Adipose tissue (tissue), 3 donors: ENCODE measurements around the gene ASF1B. TPM values are rescaled to one million over a fixed set of nuclear protein-coding genes. Genes with fewer than 3 reads are reported as not detected.
"Not testable (repeated sequence)": the region's sequence is repeated elsewhere in the genome, so short reads cannot be mapped to it uniquely, and the experiment has no call there.

ENCODE experiments used
- H3K27ac ChIP-seq: one replicate; pipeline ENCODE4 v1.5.1; 2013; ENCODE audit warnings: low read depth, low read length
- WGBS, 3 donors: extraction: QIAGEN DNeasy Blood & Tissue Kit; methylation state at CpG; one replicate each; pipeline ENCODE4 v1.1.7; 2013; 5-methylcytosine and 5-hydroxymethylcytosine counted together
- polyA plus RNA-seq, 3 donors: library from polyadenylated mRNA; stranded (reverse); fragments of 200-250 nt; gene quantifications; one replicate each; pipeline ENCODE4 v1.2.3, GENCODE V29; 2013
- donor health status: healthy with polysubstance abuse.
- donor health status: Bipolar disorder and iron deficiency.
- donor health status: healthy.

ASF1B gene
- polyA plus RNA-seq, 3 donors: 0.40 to 1.8 (median 0.71) TPM

DNA sequence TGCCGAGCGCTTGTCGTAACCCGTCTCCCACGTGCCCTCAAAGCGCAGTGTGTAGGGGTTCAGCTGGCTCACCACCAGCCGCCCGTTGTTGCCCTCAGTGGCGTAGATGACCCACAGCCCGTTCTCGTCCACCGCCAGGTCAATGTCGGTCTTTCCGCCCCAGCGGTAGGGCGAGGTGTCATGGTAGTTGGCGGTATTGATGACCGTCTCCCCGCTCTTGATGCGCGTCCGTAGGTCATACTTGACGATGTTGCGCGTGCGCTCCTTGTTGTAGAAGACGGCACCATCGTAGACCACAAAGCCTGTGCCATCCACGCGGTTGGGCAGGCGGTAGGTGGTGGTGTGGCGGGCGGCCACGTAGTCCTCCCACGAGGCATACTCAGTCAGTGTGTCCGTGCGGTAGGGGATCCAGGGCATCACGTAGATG lies 26.5 kb upstream of the ASF1B start:
- no peak overlapping the region for H3K27ac ChIP-seq
- WGBS, 3 donors: 96 to 97% (median 96%) methylated on average over 38 of the region's 38 CpGs

DNA sequence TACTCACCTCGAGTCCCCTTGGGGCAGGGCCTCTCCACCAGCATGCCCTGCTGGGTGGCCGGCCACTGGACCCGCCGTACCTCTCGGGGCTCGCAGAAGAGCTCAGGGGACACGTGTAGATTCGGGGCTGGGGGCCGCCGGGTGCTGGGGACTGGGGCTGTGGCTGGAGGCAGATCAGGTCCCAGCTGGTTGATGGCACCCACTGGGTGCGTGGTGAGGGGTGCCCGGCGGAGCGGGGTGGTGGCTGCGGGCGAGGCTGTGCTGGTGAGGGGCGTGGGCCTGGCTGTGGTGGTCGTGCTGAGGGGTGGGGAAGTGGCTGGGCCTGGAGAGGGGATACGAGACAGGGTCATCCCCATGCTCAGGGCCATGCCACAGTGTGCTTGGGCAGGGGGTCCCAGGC lies 24.9 kb upstream of the ASF1B start:
- no peak overlapping the region for H3K27ac ChIP-seq
- 95 to 96% (median 95%) methylated on average over 13 to 19 of the region's 19 CpGs for WGBS, 3 donors

DNA sequence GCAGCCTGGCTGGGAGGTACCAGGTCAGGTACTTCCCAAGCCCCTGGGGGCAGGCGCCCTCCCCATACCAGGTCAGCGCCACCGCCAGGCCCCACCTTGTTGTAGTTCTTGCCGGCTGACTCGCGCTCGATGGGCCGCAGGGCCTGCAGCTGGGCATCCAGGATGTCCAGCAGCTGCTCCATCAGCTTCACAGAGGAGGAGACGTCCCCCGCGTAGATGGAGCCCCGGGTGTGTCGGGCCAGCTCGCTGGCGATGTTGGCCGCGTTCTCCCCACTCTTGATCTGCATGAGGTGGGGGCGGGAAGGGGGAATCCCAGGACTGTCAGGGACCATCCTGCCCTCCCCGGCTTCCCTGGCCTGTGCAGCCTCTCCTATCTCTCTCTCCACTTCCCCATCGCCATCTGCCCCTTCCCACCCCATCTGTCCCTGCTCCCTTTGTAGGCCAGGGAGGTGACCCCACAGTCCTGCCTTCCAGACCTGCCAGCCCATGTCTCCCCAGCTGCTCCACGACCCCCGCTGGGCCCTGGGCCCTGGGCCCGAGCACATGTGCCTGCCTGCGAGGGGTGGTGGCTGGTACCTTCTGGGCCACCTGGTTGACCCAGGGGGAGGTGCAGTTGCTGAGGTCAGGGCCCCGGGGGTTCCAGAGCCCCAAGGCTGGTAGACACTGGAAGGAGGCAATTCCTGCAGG lies 23.8 kb upstream of the ASF1B start:
- 87 to 89% (median 88%) methylated on average over 24 to 25 of the region's 25 CpGs for WGBS, 3 donors
- H3K27ac ChIP-seq: no peak overlapping the region

DNA sequence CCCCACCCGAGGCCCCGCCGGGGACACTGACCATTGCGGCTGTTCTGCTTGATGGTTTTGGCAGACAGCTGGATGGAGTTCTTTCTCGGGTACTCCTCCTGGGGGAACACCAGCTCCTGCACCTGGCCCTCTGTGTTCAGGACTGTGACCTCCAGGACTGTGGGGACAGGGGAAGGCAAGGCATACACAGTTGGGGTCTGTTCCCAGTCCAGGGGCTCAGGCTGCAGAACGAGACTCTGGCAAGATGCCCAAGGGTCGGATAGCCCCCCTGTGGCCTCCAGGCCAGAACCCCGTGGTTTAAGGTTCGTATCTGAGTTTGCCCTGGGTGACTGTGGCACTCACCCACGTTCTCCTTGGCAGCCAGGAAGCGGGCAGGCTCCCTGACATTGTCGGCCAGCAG lies 22.7 kb upstream of the ASF1B start:
- no peak overlapping the region for H3K27ac ChIP-seq
- 73 to 80% (median 78%) methylated on average over 12 of the region's 12 CpGs for WGBS, 3 donors

DNA sequence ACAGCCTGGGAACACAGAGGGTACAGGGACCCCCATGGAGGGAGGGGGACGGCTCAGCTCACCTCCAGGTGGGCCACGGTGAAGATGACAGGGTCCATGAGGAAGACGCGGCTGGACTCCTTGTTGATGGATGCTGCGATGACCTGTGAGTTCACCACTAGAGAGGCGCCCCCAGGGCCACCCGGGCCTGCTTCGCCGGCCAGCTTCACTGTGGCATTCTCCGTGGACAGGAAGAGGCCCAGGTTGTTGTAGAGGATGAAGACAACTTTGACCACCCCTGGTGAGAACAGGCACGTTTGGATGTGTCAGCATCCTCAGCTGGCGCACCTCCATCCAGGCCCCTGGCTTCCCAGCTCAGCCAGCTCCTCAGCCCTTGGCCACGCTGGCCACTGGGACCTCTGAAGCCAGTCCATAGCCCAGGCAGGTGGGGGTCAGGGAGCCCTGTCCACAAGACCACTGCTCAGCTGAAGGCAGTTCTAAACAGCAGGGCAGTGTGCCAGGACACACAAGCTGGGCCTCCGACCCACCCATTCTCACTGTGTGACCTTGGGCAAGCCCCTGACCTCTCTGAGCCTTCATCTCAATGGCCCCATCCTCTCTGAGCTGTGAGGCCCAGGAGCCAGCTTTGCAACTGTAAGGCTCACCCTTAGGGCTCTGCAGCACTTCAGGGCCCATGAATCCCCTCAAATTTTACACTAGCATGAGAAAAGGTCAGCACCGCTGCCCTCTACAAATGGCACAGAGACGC lies 22.1 kb upstream of the ASF1B start:
- WGBS, 3 donors: 87 to 90% (median 89%) methylated on average over 16 of the region's 16 CpGs
- no peak overlapping the region for H3K27ac ChIP-seq

DNA sequence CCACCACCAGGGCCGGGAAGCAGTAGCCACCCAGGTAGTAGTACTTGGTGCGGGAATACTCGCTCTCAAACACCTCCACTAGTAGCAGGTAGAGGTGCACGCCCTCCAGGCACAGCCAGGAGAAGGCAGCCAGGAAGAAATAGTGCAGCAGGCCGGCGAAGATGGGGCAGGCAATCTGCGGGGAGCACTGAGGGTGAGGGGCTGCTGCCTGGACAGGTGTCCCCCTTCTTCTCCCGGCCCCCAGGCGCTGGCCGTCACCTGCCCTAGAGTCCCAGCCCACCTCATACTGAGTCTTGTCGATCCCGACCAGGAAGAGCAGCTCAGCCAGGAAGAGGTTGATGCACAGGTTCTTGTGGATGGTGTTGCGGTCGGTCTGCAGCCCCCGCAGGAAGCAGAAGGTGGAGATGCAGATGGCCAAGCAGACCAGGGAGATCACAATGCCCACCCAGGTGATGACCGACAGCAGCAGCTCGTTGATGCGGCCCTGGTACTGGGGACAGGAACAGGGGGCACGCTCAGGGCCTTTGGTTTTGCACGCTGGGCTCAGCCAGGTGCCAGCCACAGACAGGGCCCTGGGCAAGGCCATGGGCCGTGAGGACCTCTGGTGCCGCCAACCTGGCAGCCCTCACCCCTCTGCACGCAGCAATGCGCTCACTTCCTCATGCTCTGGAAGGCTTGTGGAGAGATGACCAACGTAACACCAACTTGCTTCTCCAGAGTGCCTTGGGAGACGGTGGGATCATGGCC lies 20.8 kb upstream of the ASF1B start:
- WGBS, 3 donors: 90 to 92% (median 91%) methylated on average over 26 of the region's 26 CpGs
- H3K27ac ChIP-seq: no peak overlapping the region

DNA sequence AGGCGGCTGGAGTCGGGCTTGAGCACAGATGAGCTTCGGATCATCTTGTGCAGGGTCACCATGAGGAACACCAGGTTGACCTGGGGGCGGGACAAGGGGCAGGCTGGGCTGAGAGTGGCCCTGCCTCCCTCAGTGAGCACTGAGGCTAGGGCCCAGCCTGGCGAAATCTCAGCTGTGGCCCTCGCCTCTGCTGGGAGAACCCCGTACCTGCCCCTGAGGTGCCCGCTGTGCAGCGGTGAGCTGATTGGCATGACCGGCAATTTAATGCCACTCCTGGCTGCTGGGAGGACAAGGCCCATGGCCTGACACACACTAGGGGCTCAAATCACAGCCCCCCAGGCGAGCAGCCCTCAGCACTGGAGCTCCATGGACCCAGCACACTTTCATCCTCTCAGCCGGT lies 19.7 kb upstream of the ASF1B start:
- 88 to 93% (median 93%) methylated on average over 12 of the region's 12 CpGs for WGBS, 3 donors
- H3K27ac ChIP-seq: no peak overlapping the region

DNA sequence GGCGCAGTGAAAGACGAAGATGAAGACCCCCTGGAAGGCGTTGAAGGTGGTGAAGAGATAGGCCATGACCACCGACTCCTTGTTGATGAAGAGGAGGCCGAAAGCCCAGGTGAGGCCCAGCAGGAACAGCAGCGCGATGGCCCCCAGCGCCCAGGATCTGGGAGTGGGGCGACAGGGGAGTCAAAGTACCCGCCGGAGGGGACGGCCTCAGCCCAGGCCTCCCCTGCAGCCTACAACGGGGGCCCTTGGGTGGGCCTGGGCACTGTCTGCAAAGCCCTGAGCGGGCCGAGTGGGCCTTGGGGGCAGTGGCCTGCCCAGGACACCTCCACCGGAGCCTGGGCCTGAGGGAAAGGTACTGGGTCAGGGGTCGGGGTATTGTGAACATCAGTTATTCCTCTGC lies 19.0 kb upstream of the ASF1B start:
- 95 to 97% (median 96%) methylated on average over 12 to 17 of the region's 17 CpGs for WGBS, 3 donors
- no peak overlapping the region for H3K27ac ChIP-seq

DNA sequence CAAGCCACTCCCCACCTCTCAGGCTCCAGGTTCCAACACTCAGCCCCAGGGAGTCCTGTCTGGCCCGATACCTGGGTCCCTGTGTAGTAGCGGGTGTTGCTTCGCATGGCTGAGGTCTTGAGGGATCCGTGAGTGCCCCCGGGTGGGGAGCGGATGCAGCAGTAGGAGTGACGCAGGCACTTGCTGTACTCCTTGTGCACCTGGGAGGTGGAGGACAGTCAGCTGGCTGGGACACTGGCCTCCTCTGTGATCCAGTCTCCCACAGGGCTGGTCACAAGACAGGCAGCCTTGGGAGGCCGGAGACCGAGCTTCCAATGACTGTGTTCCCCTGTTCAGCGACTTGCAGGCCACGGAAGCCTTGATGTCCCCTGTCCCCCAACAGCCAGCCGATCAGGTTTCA lies 16.3 kb upstream of the ASF1B start:
- WGBS, 3 donors: 93 to 94% (median 93%) methylated on average over 12 of the region's 12 CpGs
- H3K27ac ChIP-seq: no peak overlapping the region

DNA sequence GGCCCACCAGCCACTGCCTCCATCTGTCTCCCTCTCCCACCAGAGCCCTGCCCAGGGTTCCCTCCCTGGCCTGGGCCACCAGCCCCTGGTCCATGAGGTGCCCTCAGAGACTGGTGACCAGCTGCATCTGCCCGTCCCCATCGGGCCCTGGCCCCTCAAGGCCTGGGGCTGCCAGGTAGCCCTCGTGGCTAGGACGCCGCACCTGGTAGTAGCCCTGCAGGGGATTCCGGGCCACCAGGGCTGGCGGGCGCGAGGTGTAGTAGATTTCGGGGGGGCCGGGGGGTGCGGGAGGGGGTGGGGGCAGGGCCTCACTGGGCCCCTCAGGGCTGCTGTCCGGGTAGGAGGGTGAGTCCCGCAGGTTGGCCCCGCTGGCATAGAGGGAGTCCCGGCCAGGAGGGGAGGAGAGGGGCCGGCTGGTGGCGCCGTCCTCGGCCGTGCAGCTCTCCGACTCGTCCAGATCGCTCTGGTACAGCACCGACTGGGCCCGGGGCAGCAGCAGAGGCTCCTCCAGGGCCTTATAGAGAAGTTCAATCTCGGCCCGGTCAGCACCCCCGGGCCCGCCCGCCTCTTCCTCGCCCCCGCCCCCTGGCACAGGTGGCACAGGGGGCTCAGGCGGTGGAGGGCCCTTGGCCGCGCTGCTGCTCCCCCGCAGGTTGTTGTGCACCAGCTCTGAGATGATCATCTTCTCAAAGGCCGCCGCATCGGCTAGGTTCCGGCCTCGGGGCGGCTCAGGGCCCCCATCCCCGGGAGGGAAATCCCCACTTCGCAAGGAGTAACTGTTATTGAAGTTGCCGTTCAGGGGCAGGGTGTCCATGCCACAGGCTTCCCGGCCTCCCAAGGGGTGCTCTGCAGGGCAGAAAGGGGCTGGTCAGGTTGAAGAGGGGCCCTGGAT lies 14.6 kb upstream of the ASF1B start:
- 88 to 92% (median 91%) methylated on average over 40 to 47 of the region's 47 CpGs for WGBS, 3 donors

DNA sequence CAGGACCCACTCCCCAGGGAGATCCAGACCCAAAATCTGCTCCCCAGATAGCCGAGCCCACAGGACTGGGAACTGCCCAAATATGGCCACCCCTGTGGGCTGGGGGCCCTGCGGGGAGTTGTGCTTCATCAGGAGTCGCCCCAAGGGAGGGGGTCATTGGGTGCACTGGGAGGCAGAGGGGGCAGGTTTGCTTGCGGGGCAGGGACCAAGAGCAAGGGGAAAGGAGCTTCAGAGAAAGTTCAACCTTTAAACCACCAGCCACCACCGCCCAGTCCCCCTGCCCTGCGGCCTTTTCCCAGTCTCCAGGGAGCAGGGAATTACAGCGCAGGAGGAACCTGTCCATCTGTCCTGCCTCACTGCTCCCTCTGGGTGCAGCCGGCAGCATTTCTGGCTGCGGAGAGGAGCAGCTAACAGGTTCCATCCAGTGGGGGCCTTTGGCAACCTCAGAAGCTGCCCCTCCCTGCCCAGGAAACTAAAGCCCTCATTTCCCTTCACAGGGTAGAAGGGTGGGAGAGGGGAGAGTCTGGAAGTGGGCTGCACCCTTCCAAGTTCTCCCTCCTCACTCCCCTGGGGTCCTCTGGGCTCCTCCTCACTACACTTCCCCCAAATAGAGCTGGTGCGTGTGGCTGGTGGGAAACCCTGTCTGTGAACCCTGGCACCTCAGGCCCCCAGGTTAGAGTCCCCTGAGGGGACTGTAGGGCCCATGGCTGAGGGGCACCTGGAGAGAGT lies 13.8 kb upstream of the ASF1B start:
- no peak overlapping the region for H3K27ac ChIP-seq
- 51 to 74% (median 56%) methylated on average over 10 of the region's 10 CpGs for WGBS, 3 donors

More for the DNA sequence above, 14.6 kb upstream of the ASF1B start:
- no peak overlapping the region for H3K27ac ChIP-seq

DNA sequence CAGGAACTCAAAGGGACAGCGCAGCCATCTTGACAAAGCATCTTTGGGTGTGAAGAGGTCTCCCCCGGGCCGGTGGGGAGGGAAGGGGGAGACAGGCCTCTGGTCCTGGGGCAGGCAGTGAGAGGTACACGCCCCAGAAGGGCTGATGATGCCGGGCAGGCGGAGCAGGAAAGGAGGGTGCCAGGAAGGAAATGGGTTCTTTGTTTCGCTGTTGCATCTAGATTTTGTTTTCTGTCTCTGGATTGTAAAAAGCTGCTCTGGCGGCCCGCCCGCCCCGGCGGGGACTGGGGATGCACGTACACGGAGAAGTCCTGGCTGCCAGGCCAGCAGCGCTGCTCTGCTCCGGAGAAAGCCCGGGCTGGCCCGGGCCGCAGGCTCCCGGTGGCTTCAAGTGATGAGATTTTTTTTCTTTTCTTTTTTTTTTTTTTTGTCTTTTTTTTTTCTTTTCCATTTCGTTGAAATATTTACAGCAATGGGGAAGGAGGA lies 13.2 kb upstream of the ASF1B start:
- H3K27ac ChIP-seq: no peak overlapping the region
- WGBS, 3 donors: 6 to 60% (median 20%) methylated on average over 20 to 21 of the region's 21 CpGs

DNA sequence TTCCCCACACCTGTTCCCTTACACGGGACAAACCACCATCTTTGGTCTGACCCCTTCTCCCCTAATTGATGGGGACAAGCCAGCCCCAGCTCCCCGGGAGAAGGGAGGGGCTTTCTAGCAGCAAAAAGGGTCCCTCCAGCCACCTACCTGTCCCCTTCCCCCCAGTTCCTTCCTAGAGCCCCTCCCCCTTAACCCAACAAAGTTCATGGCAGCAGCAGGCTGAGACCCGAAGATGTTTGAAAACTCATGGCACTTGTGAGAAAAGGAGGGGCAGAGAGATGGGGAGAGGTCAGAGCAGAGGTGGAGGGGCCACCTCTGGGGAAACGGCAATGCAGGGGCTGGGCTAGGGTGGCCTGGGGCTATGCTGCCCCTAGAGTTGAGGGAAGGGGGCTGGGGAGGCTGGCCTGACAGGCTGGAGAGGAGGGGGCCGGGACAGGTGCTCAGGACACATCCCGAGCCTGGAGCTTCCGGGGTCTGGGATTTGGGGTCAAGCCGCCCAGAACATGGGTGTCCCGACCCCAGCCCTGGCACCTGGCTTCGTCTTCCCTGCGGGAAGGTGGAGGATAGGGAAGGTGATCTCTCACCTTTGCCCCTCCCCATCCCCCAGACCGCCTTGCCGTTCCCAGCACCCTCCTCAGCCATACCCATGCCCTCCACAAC lies 12.5 kb upstream of the ASF1B start:
- H3K27ac ChIP-seq: no peak overlapping the region
- WGBS, 3 donors: 58 to 64% (median 62%) methylated on average over 12 to 13 of the region's 13 CpGs

DNA sequence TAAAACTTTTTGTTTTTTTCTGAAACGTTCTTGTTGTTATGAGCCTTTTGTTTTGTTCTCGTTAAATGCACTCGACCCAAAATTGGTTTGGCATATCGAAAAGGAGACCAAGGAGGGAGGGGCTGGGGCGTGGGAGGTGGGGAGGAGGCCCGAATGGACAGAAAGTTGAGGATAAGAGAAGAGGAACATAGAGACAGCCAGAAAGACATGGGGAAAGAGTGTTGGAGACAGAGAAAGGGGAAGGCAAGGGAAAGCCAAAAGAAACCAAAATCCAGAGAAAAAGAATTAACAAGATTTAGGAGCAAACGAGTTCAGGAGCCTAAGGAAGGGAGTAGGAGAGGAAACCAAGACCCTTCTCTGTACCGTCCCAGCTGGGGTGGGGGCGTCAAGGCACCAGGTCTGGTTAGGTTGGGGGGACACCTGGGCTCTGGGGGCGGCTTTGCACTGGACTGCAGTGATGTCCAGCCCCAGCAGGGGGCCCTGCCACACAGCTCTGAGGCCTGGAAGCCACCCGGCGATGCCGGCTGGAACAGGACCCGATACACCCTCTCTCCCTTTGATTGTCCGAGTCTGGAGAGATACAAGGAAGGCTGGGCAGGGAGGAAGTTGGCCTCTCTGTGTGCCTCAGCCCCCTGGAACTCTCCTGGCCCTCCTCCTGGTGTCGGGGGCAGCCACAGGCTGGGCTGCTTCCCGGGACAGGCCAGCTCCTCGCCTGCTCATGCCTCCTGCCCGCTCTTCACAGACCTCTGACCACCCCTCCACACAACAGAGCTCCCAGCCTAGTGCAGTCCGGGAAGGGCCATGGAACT lies 11.6 kb upstream of the ASF1B start:
- 26 to 30% (median 29%) methylated on average over 20 of the region's 20 CpGs for WGBS, 3 donors
- no peak overlapping the region for H3K27ac ChIP-seq

DNA sequence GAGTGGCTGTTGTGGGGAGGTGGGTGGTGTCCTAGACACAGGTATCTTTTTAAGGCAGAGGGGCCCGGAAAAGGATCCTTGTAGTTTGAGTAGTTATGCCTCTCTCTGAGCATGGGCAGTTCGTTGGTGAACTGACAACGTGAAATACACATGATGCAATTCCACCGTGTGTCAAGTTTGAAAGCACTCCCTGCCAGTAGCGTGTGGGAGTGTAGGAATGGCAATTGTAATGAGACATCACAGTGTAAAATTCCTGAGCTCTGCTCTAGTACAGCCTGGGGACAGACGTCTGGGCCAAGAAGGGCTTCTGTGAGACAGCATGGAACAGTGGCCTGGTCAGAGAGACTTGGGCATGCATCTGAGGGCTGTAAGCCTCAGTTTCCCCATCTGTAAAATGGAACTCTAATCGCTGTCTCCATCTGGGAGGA lies 10.4 kb upstream of the ASF1B start:
- 52 to 68% (median 56%) methylated on average over 7 of the region's 7 CpGs for WGBS, 3 donors
- no peak overlapping the region for H3K27ac ChIP-seq

DNA sequence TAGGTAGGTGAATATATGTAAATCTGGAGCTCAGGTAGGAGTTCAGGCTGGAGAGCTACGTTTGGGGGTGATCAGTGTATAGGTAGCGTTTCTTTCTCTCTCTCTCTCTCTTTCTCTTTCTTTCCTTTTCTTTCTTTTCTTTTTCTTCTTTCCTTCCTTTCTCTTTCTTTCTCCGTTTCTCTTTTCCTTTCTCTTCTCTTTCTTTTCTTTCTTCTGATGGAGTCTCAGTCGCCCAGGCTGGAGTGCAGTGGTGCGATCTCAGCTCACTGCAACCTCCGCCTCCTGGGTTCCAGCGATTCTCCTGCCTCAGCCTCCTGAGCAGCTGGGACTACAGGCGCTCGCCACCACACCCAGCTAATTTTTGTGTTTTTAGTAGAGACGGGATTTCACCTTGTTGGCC lies 9.8 kb upstream of the ASF1B start:
- WGBS, 3 donors: 91 to 95% (median 93%) methylated on average over 10 of the region's 10 CpGs
- H3K27ac ChIP-seq: not testable (repeated sequence)
